ENCODE measurements around the gene APOBEC2.

Gene APOBEC2

DNA sequence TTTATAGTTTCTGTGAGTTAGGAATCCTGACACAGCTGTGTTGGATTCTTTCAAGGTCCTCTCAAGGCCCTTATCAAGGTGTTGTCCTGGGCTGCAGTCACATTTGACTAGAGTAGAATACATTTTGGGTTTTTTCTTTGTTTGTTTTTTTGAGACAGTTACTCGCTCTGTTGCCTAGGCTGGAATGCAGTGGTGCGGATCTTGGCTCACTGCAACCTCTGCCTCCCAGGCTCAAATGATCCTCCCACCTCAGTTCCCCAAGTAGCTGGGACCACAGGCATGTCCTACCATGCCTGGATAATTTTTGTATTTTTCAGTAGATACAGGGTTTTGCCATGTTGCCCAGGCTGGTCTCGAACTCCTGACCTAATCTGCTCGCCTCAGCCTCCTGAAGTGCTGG is 35.4 kb downstream of the APOBEC2 start:
- no peak for DNase-seq (ENCODE audit: low read depth)

DNA sequence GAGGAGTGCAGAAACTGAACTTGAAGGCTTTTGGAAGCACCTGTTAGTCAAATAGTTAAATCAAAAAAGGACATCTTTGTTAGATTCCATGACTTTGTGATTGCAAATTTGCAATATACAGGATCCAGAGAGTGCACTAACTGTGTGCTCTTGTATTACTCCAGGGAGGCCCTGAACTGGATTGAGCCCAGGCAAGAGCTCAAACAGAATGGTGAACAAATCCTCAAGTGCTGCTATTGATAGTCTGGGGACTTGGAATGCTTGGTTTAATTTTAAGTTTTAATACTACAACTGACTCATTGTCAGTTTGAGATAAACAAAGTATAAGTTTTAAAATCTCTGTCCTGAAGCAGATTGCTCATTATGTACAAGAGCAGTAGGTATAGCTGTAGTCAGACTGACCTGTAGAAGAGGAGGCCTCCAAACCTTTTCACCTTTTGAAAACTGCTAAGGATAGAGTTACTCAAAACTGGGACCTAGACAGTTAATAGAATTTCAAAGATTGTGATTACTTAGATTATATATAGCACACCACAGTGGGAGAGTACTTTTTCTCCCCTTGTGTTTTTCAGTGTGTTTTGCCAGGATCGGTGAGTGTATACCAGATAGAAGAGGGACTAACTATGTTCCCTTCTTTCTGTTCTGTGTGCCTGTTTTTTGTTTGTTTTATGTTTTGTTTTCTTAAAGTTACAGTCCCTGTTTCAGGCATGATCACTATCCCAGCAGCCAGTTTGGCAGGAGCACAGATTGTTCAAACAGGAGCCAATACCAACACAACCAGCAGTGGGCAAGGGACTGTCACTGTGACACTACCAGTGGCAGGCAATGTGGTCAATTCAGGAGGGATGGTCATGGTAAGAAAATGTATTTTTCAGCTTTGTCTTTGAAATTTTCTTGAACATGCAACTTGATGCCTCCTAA is 38.1 kb downstream of the APOBEC2 start:
- no peak for DNase-seq (ENCODE audit: low read depth)

DNA sequence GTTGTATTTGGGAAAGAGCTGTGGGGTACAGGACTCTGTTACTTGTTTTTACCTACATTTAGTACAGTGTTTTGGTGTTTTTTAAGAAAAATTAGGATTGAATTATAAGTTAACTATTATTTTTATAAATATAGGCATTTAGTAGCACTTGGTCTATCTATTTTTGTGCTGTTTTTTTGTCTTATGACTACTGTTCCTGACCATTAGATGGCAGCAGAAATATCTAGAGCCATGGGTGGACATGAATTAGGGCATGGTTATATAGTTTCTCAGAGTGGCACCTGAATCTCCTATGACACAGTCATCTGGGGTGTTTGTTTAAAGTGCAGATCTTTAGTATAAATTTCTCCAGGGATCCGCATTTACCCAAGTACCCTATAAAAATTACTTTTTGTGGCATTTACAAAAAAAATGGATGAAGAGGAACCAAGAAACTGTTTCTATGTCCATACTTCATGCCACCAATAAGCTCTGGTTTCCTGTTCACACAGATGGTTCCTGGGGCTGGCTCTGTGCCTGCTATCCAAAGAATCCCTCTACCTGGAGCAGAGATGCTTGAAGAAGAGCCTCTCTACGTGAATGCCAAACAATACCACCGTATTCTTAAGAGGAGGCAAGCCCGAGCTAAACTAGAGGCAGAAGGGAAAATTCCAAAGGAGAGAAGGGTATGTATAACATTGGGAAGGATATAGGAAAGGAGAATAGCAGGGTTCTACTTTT is 39.6 kb downstream of the APOBEC2 start:
- DNase-seq (ENCODE audit: low read depth): no peak

DNA sequence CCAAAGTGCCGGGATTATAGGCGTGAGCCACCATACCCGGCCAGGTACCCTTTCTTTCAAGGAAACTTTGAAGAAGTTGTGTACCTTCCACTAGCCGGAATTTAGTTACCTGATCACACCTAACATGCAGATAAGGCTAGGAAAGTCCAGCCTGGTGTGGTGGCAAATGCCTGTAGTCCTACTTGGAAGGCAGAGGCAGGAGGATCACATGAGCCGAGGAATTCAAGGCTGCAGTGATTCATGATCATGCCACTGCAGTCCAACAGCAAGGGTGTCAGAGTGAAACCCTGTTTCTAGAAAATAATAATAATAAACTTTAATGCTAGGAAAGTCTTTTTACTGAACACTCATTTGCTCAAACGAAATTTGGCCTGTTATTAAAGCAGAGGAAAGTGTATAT is 40.7 kb downstream of the APOBEC2 start:
- DNase-seq (ENCODE audit: low read depth): no peak

DNA sequence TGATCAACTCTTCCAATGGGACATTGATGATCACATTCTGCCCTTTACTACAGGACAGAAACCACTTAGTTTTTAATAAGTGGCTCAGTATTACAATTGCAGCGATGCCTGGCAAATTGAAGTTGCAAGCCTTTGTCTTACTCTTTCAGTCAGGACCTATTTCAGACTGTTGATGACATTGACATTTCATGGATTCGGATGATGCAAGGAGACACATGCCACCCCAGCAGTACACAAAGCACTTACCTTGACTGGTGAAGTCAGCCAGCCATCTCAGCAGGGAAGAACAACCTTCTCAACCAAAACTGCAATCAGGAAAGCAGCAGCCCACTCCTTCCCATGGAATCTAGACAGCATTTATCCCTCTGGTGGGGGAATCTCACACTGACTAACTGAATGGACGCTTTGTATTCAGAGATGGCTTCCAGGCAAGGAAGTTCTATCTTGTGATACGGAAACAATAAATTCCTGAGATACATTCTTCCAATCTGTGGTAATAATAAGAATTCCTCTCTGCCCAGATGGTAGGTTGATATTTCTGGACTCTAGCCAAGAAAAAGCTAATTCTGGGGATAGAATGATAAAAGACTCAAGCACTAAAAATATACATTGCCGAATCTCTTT is 44.6 kb downstream of the APOBEC2 start:
- no peak for DNase-seq (ENCODE audit: low read depth)

DNA sequence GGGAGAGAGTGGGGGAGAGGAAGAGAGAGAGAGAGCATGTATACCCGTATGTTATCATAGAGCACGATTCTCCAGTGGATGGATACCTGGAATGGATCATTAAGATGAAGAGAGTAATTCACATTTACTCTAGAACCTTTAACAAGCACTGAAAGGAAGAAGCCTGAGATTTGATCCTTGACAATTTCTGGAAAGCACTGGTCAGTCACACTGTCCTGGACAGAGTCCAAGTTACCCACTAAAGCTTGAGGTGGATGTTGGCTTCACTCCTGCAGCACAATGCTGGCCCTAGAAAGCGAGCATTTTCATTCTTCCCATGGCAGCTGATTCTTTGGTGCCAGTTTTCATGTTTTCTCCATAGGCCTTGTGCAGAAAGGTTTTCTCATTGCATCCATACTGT is 45.4 kb downstream of the APOBEC2 start:
- DNase-seq (ENCODE audit: low read depth): no peak

DNA sequence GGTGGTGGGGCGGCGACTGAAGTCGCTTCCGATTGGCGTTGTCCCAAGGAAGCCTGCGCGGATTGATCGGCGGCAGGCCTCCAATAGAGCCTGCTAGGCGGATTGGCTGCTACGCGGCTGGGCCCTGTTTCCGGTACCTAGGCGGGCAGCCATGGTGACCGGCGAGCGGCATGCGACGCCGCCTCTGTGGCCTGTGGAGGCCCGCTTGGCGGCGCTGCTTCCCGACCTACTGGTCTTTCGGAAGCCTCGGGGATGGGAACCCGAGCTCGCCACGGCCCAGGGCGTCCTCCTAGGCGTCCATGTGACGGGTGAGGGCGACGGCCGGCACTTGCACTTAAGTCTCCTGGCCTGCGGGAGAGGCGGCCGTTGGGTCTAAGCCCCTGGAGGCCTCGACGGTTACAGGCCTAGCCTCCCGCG is 47.9 kb downstream of the APOBEC2 start:
- no peak for DNase-seq (ENCODE audit: low read depth)

DNA sequence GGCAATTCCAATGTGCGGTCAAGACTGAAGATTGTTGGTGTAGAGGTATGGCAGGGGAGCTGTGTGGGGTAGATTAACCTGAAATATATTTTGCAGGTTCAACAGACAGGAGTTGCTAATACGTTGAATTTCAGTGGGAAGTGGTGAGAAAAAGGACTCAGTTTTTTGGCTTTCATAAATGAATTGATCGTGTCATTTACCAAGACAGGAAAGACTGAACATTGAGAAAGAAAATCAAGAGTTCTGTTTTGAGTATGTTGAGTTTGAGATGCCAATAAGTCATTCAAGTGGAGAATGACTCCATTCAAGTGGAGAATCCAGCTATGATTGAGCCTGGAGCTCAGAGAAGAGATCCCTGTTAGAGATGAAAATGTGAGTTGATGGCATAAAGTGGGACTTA is 50.8 kb downstream of the APOBEC2 start:
- no peak for DNase-seq (ENCODE audit: low read depth)

DNA sequence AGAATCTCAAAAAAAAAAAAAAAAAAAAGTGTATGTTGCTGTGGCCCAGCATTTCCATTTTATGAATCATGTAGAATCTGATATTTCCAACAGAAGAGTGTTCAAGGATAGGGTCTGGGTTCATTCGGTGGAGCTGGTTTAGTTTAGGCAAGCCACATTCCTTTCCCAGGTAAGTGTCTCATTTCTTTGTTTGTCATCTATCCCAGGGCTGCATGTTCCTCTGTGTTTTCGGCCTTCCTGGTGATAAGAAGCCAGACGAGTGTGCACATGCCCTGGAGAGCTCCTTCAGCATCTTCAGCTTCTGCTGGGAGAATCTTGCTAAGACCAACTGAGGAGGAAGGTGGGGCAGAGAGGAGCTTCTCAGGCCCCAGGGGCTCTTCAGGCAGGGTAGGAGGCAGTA is 58.0 kb downstream of the APOBEC2 start:
- no peak for DNase-seq (ENCODE audit: low read depth)
